HL-60 (cell line): Measurements from ENCODE around the gene LARGE2.

Experiments used
- CTCF ChIP-seq: IDR thresholded peaks from one replicate; pipeline ENCODE4 v1.5.1; 2011; ENCODE audit warnings: low read length, control low read depth, inconsistent platforms; ENCODE audit not compliant: insufficient read depth
- POLR2AphosphoS5 ChIP-seq: IDR thresholded peaks from 2 replicates; pipeline ENCODE4 v1.6.1; 2012; ENCODE audit warnings: low read depth

GRCh38 chr11:45901626-45902025 lies 20.8 kb upstream of the LARGE2 start:
- no peak for TF ChIP-seq CTCF
- no peak for TF ChIP-seq POLR2AphosphoS5
